Heart left ventricle (tissue), 13 donors: ENCODE results near the gene SARNP.

Experiments
- CTCF ChIP-seq, 12 donors: fragments of 200-600 bp; sonication (generic) in 4 of 12; IDR thresholded peaks; one replicate each; pipeline versions ENCODE4 v1.5.0 to v1.8.0; 2018 to 2022; ENCODE audit warnings: antibody characterized with exemption in 12 of 12, mild to moderate bottlenecking in 5 of 12
- POLR2A ChIP-seq, 2 donors: fragments of 450-650 bp; IDR thresholded peaks; one replicate each; pipeline ENCODE4 v1.6.1; 2017; ENCODE audit warnings: antibody characterized with exemption in 2 of 2, mild to moderate bottlenecking in 2 of 2, moderate library complexity in 2 of 2
- donor health status: ischemic (EF 13 %, LVEDD 7.1; RV severe dilation, severe dysfunction).
- donor health status: DM: no; HTN: yes; CAD: no.
- donor health status: DM: no; HTN: no; CAD: no.
- donor health status: ischemic (EF 25% LVEDD 6.9; RV normal size, moderate dysfunction).
- donor health status: ischemic (EF 25% LVEDD 5.7; RV mildly dilated, moderate dysfunction).
- donor health status: ischemic (EF 35%, LVEDD 5.7; RV mildly dilated, moderate dysfunction).
- donor health status: nonischemic (EF 11% LVEDD 7.7; RV severe dilation, severe dysfunction).
- donor health status: DM: yes; HTN: yes; CAD: no.
- donor health status: PGD.
- donor health status: ischemic (EF 29% LVEDD 5.4; RV normal size, mild dysfunction).
- donor health status: nonischemic (EF 23%, LVEDD 6.1; RV moderate dilation, normal function).

- TF ChIP-seq CTCF (IDR thresholded peaks at IDR 0.05) (peak in 7 of 12 donors; percentile 9 to 28 (median 23)), POLR2A (IDR thresholded peaks at IDR 0.05) (no peak)
These were observed 4.7 kb upstream of the SARNP start for GRCh38 chr12:55822228-55822627.
